Fibroblast of pulmonary artery (primary cell): ENCODE results near the gene GPR68.
A peak's percentile ranks its signal among the peaks of the same experiment; 100 is the strongest.
"Not testable (repeated sequence)": the region's sequence is repeated elsewhere in the genome, so short reads cannot be mapped to it uniquely, and the experiment has no call there.

ENCODE experiments used
- DNase-seq: peaks from one replicate; pipeline ENCODE4 v3.0.0-alpha.2; 2010; ENCODE audit warnings: low read depth
- H3K4me3 ChIP-seq: replicated peaks from 2 replicates; pipeline ENCODE4 v1.5.1; 2011; ENCODE audit warnings: low read depth, mild to moderate bottlenecking, control low read depth, low read length, moderate library complexity
- CTCF ChIP-seq: IDR thresholded peaks from 2 replicates; pipeline ENCODE4 v1.5.1; 2011; ENCODE audit warnings: mild to moderate bottlenecking, control low read depth, low read length, inconsistent platforms; ENCODE audit errors: missing control alignments

GPR68 gene

DNA sequence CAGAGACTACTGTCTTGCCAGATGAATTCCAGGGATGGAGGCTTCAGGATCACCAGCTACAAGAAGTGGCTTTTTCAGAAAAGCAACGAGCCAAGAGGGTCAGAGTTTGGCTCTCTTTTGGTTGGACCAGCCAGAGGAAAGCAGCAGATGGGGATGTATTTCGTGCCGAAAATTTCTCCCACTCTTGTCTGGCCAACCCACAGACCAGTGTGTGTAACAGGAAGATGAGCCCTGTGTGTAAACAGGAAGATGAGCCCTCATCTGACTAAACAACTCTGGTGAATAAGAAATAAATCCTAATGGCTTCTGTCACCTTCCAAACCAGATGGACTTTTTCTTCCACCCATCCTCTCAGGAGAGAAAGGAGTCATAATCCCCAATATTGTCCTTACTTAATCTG is 13.1 kb downstream of the GPR68 start:
- DNase-seq, result no peak
- no peak overlapping the region for H3K4me3 ChIP-seq
- no peak for TF ChIP-seq CTCF

GRCh38 chr14:91230397-91231035 is 14.0 kb downstream of the GPR68 start:
- no peak for TF ChIP-seq CTCF
- DNase-seq, result no peak
- no peak overlapping the region for H3K4me3 ChIP-seq

DNA sequence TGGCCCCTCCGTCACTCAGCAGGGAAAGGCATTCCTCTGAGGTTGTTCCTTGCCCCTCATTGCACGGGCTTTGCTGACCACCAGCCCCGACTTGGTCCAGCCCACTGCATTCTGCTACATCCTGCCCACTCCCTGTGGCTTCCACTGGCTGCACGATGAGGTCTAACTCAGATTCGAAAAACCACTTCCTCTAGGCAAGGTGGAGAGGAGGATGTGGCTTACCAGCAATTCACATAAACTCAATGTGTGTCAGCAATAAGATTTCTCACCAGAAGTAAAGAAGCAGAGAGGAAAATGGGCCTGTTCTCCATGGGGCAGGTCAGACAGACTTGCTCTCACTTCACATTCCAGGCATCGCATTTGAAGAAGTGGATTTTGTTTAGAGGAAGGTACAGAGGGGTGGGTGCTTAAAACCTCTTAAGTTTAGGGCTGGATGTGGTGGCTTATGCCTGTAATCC is 14.7 kb downstream of the GPR68 start:
- no peak for TF ChIP-seq CTCF
- peak; percentile 14 for DNase-seq
- H3K4me3 ChIP-seq, result no peak overlapping the region

- DNase-seq, result no peak
- H3K4me3 ChIP-seq, result no peak overlapping the region
- no peak for TF ChIP-seq CTCF
Observed at GRCh38 chr14:91229005-91229382, 15.5 kb downstream of the GPR68 start.

GRCh38 chr14:91228112-91229004 is 16.1 kb downstream of the GPR68 start:
- H3K4me3 ChIP-seq, result no peak overlapping the region
- no peak for TF ChIP-seq CTCF
- DNase-seq, result peak; percentile 39

GRCh38 chr14:91227183-91227628 is 17.3 kb downstream of the GPR68 start:
- no peak for DNase-seq
- TF ChIP-seq CTCF, result no peak
- no peak overlapping the region for H3K4me3 ChIP-seq

- not testable (repeated sequence) for DNase-seq, H3K4me3 ChIP-seq
Observed at GRCh38 chr14:91226360-91226759, 18.1 kb downstream of the GPR68 start.
